GM18861 (cell line): ENCODE measurements around the gene ENDOG.
"Not testable (repeated sequence)": the region's sequence is repeated elsewhere in the genome, so short reads cannot be mapped to it uniquely, and the experiment has no call there.

ENCODE experiments used
- ATAC-seq: cut with Tn5 transposase; IDR thresholded peaks from one replicate; pipeline ENCODE4 v1.9.1; 2021; ENCODE audit not compliant: unreplicated experiment

The ENDOG gene

GRCh38 chr9:128818099-128818838 lies at the start of gene ENDOG:
ENDOG (plus strand) TSS chr9:128818500; CDS start chr9:128818685, 185 bp downstream.
- ATAC-seq: peak; percentile 75

- ATAC-seq: no peak
Observed at GRCh38 chr9:128768606-128769005, 49.7 kb upstream of the ENDOG start.

- no peak for ATAC-seq
Observed at GRCh38 chr9:128770286-128771030, 47.8 kb upstream of the ENDOG start.

- ATAC-seq: peak; percentile 29
Observed at GRCh38 chr9:128771094-128771721, 47.1 kb upstream of the ENDOG start.

- peak; percentile 76 for ATAC-seq
Observed at GRCh38 chr9:128771745-128772519, 46.4 kb upstream of the ENDOG start, which contains the start of gene ZER1. ZER1 (minus strand) TSS chr9:128771927; CDS start chr9:128755565, 16,362 bp downstream.

- no peak for ATAC-seq
Observed at GRCh38 chr9:128773049-128773448, 45.3 kb upstream of the ENDOG start.

GRCh38 chr9:128774804-128775203 lies 43.5 kb upstream of the ENDOG start:
- no peak for ATAC-seq

- not testable (repeated sequence) for ATAC-seq
Observed at GRCh38 chr9:128780093-128780492, 38.2 kb upstream of the ENDOG start.

- ATAC-seq: no peak
Observed at GRCh38 chr9:128781187-128782070, 36.9 kb upstream of the ENDOG start.

GRCh38 chr9:128782669-128783068 lies 35.6 kb upstream of the ENDOG start:
- ATAC-seq: no peak

GRCh38 chr9:128785427-128785826 lies 32.9 kb upstream of the ENDOG start:
- ATAC-seq: no peak

GRCh38 chr9:128786681-128787601 lies 31.4 kb upstream of the ENDOG start, which contains the start of gene TBC1D13:
TBC1D13 (plus strand) TSS chr9:128787253; CDS start chr9:128787354, 101 bp downstream.
- peak; percentile 67 for ATAC-seq

GRCh38 chr9:128787659-128788058 lies 30.6 kb upstream of the ENDOG start:
- no peak for ATAC-seq

- ATAC-seq: no peak
Observed at GRCh38 chr9:128788445-128788844, 29.9 kb upstream of the ENDOG start.

- ATAC-seq: no peak
Observed at GRCh38 chr9:128790536-128790935, 27.8 kb upstream of the ENDOG start.

GRCh38 chr9:128792134-128792533 lies 26.2 kb upstream of the ENDOG start:
- ATAC-seq: no peak

GRCh38 chr9:128792978-128793686 lies 25.2 kb upstream of the ENDOG start:
- no peak for ATAC-seq

- not testable (repeated sequence) for ATAC-seq
Observed at GRCh38 chr9:128794961-128795360, 23.3 kb upstream of the ENDOG start.
